COLO668 (cell line): ENCODE measurements around the gene TCF4.

Experiments
- DNase-seq: peaks from one replicate; lab custom pipeline; 2025; ENCODE audit not compliant: unreplicated experiment; lab: John Stamatoyannopoulos, UW

The TCF4 gene

DNA sequence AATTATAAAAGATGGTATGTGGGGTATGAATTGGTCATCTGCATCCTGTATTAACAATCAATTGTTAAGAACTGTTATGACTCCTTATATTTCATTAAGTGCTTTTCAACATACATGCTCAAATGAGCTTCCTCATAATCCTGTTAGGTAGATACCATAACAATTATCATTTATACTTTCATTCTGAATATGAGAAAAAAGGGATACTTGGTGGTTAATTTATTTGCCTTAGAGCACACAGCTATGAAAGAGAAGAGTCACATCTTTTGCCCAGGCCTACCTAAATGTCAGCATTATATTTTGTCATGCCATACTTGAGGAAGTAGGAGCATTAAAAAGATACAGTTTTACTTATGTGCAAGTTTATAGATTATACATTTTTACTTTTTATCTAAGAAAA is 169.6 kb downstream of the TCF4 start:
- no peak for DNase-seq

GRCh38 chr18:55416791-55417190 is 171.2 kb downstream of the TCF4 start:
- DNase-seq, result no peak

DNA sequence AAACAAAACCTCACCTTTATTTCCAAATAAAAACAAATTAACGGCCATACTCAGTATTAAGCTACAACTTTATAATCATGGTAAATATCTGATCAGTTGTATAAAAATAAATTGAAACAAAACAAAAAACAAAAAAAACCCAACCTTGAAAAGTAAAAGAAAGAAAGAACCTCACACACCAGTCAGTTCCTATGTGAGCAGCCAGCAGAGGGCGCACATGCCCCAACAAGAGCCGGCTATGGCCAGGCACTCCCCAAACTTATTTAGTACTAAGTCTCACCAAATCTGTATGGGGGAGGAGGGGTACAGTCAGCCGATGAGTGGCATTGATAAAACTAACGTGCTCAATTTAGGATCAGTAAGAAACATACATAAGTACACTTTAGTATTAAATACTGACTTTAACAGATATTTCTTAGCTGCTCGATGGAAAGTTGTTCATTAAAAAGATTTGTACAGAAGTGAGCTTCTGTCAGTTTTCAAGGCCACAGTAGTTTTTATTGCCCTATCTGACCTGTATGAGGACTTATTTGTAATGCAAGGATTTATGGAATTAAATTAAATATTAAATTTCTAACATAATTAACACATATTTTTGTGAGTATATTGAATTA is 172.6 kb downstream of the TCF4 start:
- peak; percentile 81 for DNase-seq

GRCh38 chr18:55414475-55414874 is 173.5 kb downstream of the TCF4 start:
- no peak for DNase-seq

DNA sequence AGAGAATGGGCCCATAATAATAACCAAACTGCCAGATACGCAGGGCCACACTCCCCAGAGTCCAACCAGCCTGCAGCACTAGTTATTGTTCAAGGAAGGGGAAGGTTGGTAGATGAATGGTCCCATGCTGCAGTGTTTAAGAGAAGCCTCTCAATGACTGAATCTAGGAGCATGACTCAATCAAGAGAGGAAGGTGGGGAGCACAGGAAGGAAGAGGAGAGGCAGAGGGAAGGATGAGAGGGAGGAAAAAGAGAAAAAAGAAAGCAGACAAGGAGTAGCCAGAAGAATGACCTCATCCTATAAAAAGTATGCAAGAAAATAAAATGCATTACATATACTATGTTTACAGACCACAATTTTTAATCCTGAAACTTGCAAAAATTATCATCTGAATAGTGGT is 174.5 kb downstream of the TCF4 start:
- no peak for DNase-seq

DNA sequence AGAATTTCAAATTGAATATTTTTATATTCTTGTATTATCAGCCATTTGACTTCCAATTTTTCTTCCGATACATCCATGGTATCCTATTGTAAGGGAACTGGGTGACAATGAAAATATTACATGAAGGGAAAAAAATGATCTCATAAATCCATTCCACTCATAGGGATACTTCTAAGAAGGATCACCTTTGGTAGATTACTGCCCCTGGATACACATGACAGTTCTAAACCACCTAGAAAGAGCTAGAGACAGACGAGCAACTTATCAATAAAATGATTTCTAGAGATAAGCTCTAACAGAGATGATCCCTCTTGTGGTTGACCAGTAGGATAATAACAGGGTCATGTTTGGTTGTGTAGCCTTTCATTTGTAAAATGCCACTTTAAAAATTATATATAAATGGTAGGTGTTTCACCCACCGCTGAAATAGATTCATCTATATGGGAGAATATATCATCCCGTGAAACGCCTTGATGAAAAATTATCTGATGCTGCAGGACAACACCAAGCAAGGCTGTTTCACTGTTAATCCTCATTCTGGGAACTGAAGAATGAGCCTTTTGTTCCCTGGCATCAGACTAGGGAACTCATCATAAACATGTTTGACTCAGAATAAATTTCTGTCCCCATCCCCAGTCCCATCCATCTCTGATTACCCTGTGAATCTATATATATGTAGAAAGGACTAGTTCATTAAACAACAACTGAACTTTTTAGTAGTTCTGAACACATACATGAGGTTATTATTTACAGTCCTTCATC is 180.0 kb downstream of the TCF4 start:
- no peak for DNase-seq

GRCh38 chr18:55407191-55407590 is 180.8 kb downstream of the TCF4 start:
- DNase-seq, result no peak

- no peak for DNase-seq
Measured at GRCh38 chr18:55406451-55406991, 181.5 kb downstream of the TCF4 start.

- DNase-seq, result peak; percentile 18
Measured at GRCh38 chr18:55405893-55406406, 182.0 kb downstream of the TCF4 start.

DNA sequence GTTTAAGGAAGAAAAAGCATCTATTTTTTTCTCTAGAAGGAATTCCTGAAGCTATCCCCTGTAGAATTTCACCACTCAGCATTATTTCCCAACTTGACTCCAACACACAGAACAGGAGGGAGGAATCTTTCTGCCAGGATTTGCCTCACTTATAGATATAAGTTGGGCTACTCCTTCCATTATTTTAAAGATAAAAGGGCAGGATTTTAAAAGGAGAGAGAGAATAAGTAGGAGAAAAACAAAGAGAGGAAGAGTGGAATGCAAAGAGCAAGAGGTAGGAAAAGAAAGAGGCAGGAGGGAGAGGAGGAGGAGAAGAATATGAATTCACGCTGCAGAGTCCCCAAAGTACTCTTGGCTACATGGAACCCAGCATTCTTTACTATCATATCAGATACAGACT is 182.5 kb downstream of the TCF4 start:
- no peak for DNase-seq

- DNase-seq, result no peak
Measured at GRCh38 chr18:55404832-55405465, 183.0 kb downstream of the TCF4 start.

DNA sequence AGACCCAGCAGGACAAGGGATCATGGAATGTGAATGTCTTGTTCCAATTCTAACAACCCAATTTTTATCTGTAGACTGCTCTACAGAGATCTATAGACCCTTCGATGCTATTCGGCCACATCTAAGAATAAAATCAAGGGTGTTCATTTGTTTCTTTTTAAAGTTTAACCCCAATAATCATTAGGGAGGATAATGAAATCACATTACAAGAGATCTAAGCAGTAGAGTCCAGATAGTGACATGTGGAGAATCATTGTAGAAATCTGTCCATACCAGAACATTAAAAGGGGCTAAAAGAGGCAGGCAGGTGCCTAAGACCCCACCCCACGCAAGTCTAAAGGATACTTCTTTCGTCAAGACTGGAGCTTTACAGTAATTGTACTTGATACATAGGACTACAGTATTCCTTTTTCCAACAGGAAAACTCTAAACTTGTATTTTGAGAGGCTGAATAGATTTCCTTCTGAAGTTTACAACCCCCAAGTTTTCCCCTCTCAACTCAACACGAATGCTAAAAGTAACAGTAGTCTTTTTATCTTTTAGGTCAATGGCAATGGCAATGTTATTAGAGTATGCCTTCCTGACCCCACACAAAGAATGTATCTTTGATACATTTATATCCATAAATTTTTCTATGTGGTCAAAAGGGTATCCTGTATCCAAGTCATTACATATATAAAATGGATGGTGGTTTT is 183.7 kb downstream of the TCF4 start:
- no peak for DNase-seq

- DNase-seq, result no peak
Measured at GRCh38 chr18:55403421-55403949, 184.5 kb downstream of the TCF4 start.

DNA sequence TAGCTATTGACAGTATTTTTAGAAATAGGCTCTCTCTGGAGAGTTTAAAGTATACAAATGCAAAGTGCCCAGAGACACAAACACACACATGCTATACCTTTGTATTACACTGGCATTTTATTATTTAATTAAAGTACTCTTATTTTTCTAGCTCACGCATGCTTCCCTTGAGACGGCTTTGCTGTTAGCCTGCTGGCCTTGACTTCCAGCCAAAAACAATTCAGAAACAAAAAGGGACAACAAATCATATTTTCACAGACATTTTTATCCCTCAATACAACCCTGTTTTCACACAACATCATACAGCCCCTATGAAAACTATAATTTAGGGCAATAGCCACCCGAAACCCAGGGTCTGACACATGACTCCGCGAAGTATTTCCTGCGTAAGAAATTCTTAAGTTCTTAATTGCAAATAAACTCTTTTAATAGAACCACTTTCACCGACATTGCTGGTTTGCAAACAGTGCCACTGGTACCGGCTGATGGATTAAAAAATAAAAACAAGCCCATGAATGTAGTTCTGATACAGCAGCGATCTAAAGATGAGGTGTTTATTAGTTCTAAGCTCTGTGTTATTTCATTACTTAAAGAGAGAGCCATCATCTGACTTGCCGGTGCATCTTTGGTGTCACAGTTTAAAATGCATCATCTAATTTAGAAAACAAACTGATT is 185.1 kb downstream of the TCF4 start:
- no peak for DNase-seq

- no peak for DNase-seq
Measured at GRCh38 chr18:55401638-55402191, 186.3 kb downstream of the TCF4 start.

DNA sequence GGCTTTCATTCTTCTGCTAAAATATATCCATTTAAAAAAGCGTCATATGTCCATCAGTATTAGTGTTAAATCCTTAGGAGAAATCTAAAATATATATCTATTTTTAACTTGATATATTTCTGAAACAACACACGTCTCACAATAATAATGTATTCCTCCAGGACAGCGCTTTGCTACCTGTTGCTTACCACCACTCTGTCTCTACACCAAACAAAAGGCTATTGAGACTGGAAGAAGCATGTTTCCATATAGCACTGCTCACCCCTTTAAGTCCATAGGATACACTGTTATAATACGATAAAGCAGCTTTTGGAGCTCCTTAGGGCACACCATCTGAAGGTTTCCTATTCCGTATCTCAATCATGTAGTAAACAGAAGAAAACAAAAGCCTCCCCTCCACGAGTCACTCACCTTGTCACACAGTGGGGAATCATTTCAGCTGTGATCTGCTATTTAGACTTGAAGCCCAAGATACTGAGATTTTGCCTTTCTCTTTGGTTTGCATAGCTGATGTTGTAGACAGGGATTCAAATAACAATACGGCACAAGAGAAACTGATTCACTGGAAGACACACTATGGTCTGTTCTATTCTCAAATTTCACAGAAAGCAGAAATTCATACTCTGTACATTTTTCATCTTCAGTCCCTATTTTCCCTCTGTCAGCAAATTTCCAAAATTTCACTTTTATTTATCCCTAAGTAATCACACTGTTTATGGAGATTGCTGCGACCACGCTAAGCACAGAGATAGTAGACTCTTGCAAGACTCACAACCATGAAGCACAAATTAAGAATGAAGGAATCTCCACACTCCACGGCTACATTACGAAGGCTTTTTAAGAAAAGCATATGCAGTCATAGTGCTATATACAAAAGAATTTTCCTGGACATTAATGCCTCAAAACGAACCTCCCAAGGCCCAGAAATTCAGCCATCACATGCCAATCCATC is 187.1 kb downstream of the TCF4 start:
- no peak for DNase-seq

- DNase-seq, result no peak
Measured at GRCh38 chr18:55400081-55400480, 187.9 kb downstream of the TCF4 start.

GRCh38 chr18:55398858-55399257 is 189.1 kb downstream of the TCF4 start:
- no peak for DNase-seq

DNA sequence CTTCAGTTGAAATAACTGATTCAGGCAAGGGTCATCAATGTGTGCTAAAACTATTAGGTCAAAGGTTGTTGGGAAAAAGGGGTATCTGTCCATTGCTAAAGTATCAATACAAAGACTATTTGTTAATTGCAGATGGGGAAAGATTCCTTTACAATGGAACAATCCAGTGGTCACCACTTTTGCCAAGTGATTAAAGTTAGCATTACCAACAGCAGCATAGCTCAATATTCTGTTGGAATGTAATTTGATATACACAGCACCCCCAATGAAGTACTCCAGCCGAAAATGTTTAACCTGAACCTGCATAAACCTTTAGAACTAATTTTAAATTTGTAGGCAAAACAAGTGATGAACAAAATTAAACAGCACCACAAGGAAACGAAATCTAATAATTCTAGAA is 191.0 kb downstream of the TCF4 start:
- DNase-seq, result no peak
